GM10847 (cell line): Measurements from ENCODE around the gene GPR45.

Source experiments
- POLR2A ChIP-seq: IDR thresholded peaks from 2 replicates; pipeline ENCODE4 v1.6.1; 2011; ENCODE audit not compliant: insufficient read length; ENCODE audit errors: extremely low read depth

Gene GPR45, protein sequence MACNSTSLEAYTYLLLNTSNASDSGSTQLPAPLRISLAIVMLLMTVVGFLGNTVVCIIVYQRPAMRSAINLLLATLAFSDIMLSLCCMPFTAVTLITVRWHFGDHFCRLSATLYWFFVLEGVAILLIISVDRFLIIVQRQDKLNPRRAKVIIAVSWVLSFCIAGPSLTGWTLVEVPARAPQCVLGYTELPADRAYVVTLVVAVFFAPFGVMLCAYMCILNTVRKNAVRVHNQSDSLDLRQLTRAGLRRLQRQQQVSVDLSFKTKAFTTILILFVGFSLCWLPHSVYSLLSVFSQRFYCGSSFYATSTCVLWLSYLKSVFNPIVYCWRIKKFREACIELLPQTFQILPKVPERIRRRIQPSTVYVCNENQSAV

GRCh38 chr2:105241443-105241842 is at the start of gene GPR45:
Gene GPR45 (plus strand): TSS chr2:105241743. CDS start chr2:105241859, 116 bp downstream.
- TF ChIP-seq POLR2A = no peak

DNA sequence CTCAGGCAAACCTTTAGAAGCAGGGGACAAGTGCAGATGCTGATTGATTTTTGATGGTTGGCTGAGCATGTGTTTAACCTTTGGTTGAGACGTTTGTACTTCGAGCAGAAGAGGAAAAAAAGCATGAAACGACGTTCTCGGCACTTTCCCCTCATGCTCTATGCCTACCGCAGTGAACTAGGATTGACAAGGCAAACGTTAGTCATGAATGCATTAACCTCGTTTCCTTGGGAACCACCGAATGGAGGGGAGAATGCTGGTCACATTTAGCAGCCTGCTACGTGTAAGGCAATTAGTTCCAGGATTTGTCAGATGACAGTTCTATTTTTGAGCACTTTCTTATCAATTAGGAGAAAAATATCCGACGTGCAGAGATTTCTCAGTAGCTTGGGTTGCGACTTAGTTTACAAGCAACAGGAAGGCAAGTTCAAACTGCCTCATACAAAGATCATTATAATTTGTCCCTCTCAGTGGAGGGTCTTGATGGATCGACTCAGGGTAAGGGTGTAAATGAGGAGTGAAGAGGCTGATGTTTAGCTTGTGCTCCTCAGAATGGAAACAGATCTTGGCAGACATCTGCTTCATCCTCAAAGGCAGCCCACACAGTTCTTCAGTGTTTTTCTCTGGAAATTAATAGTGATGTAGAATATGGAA is 47.4 kb upstream of the GPR45 start:
- no peak for TF ChIP-seq POLR2A

DNA sequence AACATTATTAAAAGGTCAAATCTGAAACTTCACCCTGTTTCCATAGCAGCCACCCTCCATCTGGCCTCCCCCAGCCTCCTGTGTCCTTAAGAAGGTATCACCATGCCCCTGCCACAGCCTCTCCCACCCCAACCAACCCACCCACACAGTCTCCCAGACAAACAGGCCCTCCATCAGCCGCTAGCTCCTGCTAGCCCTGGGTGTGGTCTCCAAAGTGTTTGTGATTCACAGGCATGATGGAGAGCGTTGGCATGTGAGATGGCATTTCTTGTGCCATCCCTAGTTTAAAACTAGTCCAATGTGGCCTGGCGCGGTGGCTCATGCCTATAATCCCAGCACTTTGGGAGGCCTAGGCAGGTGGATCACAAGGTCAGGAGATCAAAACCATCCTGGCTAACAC is 44.9 kb upstream of the GPR45 start:
- TF ChIP-seq POLR2A = no peak

- no peak for TF ChIP-seq POLR2A
Measured at GRCh38 chr2:105215586-105216192, 25.9 kb upstream of the GPR45 start.

DNA sequence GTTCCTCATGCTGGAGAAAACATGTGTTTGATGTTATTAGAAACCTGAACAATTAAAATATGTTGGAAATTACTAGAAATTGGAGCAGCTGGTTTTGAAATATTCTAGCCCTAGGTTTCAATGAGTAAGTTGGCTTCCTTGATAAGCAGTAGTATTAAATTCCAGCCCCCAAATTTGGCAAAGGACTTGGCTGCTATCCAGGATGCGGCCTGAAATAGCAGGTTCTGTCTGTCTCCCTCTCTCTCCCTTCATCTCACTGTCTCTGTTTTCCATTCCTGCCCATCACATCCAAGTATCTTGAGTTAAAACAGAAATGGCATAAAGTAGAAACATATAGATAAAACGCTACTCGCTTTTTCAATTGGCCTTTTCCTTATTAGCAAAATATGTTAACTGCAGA is 20.9 kb upstream of the GPR45 start:
- no peak for TF ChIP-seq POLR2A

- no peak for TF ChIP-seq POLR2A
Measured at GRCh38 chr2:105224444-105224843, 17.1 kb upstream of the GPR45 start.

GRCh38 chr2:105231232-105231619 is 10.3 kb upstream of the GPR45 start:
- no peak for TF ChIP-seq POLR2A

DNA sequence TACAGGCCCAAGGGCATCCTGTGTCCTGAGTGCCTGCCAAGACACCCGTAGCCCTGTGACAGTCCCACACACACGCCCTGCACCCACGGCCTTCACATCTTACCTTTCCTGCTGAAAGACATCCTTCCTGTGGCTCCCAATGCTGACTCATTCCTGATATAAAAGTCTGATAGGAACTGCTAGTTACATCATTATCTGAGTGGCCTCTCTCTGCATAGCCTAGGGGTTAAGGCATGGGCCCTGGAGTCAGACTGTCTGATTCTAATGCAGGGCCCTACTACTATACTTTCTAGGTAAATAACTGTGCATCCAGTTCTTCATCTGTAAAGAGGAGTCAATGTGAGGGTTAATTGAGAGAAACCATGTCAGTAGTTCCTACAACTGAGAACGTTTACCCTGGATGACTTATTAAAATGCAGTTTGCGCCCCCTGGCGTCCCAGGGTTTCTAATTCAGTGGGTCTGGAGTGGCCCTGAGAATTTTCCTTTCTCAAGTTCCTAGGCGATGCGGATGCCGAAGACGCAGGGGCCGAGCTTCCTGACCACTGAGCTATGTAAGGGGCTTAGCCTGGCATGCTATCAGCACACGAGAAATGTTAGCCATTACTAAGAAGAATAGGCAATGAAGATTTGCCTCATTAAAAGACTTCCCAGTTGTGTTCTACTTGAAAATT is 6.0 kb upstream of the GPR45 start:
- TF ChIP-seq POLR2A = no peak

- no peak for TF ChIP-seq POLR2A
Measured at GRCh38 chr2:105236060-105236424, 5.5 kb upstream of the GPR45 start.

DNA sequence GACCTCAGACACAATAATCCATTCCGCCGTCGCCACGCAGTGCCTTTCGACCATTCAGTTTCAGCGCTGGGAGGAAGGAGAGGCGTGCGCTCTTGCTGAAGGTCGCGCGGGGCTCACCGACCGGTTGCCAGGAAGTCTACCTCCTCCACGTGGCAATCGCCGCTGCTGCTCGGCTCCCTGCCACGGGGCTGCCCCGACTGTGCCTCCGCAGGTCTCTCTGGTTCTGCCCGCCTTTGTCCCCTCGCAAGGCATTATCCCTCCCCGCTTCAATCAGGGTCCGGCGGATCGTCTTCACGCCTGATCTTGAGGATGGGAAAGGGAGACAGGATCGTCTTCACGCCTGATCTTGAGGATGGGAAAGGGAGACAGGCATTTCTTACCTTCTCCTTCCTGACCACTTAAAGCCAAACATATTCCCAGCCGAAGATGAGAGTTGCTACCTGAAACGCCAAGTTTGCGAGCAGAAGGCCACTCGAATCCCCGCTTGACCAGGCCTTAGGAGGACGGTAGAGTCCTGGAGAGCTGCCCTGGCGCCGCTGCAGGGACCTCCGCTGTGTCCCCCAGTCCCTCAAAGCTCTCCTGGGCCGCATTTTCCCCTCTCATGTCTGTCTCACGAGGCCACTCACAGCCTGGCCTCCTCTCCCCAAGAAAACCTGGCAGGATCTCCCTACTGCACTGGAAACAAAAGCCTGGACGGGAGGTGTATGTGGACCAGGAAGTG is 4.3 kb upstream of the GPR45 start:
- TF ChIP-seq POLR2A = no peak

- TF ChIP-seq POLR2A = no peak
Measured at GRCh38 chr2:105238664-105239240, 2.8 kb upstream of the GPR45 start.

- TF ChIP-seq POLR2A = no peak
Measured at GRCh38 chr2:105239924-105240323, 1.6 kb upstream of the GPR45 start.

GRCh38 chr2:105242286-105242993 is 897 bp downstream of the GPR45 start:
- no peak for TF ChIP-seq POLR2A

DNA sequence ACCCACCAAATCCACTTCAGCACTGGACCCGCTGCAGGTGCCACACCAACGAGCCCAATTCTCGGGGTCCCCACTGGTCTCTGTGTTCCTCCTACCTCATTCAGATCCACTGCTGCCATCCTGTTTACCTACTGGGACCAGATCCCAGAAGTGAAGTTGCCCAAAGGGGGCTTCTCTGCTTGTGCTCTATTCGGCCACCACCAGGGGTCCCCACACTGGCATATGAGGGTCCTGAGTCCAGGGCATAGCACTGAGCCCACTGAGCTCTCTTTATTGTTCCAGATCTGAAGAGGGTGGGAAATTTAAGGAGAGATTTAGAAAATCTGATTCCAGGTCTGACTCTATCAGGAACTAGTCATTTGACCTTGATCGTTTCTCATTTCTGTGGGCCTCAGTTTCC is 2.4 kb downstream of the GPR45 start:
- TF ChIP-seq POLR2A = no peak
